ENCODE data around the gene SLC17A6.

The SLC17A6 gene

GRCh38 chr11:22337596-22338485 is at the start of gene SLC17A6:
SLC17A6 (plus strand) TSS chr11:22338381; CDS start chr11:22338534, 153 bp downstream.
- peak; percentile 50 for DNase-seq

DNA sequence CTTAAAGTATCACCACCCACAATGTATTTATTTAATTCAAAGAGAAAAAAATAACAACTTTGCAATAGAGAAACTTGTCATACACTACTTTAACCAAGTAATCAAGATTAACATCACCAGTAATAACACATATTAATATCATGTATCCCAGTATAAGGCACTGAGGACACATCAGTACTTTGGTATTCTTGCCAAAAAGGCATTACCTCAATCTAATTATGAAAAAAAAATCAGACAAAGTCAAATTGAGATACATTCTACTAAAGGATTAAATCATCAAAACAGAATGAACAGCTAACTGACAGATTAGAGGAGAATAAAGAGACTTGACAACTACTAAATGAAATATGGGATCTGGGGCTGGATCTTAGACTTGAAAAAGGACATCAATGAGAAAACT is 35.8 kb upstream of the SLC17A6 start:
- no peak for DNase-seq

- DNase-seq, result peak; percentile 8
Measured at GRCh38 chr11:22304337-22304961, 33.7 kb upstream of the SLC17A6 start.

- no peak for DNase-seq
Measured at GRCh38 chr11:22317656-22318055, 20.5 kb upstream of the SLC17A6 start.

- DNase-seq, result no peak
Measured at GRCh38 chr11:22331771-22332170, 6.4 kb upstream of the SLC17A6 start.

GRCh38 chr11:22336587-22336986 is 1.6 kb upstream of the SLC17A6 start:
- DNase-seq, result no peak

DNA sequence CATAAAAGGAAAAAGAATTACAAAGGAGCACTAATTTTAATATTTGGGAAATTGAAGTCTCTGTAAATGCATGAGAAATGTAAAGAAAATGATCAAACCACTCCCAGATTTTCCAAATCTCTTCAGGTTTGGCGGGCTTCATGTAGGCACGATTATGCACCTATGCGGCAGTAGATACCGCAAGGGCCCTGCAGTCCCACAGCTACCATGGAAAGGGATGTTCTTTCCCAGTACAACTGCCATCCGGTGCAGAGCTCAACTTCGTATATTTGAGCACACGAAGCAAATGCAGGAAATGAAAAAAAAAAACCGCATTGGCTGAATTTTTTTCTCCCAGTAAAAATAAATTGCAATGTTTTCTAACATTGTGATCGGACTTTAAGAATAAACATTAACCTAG is 1.4 kb downstream of the SLC17A6 start:
- no peak for DNase-seq

DNA sequence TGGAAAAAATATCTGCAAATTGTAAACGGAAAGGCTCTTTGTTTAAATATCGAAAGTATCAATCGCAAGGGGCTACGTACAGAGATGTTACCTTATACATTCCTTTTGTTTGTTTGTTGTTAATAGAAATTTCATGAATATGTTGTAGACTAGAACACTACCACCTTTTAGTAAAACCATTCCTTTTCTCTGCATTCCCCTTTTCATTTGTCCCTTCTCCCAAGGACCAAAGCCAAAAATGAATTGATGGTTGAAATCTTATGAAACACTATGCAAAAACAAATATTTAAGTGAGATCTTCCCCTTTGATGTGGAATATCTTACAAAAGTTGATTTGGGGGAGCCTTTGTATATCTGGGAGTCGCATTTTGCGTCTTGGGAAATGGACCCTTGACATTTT is 2.1 kb downstream of the SLC17A6 start:
- no peak for DNase-seq

- no peak for DNase-seq
Measured at GRCh38 chr11:22340701-22341587, 2.8 kb downstream of the SLC17A6 start.

- no peak for DNase-seq
Measured at GRCh38 chr11:22341588-22341931, 3.4 kb downstream of the SLC17A6 start.

GRCh38 chr11:22342211-22343031 is 4.2 kb downstream of the SLC17A6 start:
- no peak for DNase-seq

- no peak for DNase-seq
Measured at GRCh38 chr11:22343032-22343324, 4.8 kb downstream of the SLC17A6 start.

GRCh38 chr11:22343371-22344032 is 5.3 kb downstream of the SLC17A6 start:
- no peak for DNase-seq

DNA sequence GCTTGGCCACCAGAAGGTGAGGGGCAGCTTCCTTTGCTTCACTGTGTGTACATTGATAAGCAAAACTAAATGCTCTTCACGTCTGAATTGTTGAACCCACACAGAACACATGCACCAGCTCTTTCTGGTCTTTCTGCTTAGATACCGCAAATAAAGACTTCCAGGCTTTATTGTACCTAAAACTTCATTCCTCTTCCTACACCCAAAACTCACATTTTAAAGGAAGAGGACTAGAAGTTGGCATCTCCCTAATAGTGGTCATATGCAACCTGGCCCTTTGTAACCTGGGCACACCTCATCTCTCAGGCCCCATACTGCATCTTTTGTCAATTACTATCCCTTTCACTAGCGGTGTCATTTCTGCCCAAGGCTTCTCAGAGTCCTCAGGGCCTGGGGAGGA is 5.9 kb downstream of the SLC17A6 start:
- no peak for DNase-seq

DNA sequence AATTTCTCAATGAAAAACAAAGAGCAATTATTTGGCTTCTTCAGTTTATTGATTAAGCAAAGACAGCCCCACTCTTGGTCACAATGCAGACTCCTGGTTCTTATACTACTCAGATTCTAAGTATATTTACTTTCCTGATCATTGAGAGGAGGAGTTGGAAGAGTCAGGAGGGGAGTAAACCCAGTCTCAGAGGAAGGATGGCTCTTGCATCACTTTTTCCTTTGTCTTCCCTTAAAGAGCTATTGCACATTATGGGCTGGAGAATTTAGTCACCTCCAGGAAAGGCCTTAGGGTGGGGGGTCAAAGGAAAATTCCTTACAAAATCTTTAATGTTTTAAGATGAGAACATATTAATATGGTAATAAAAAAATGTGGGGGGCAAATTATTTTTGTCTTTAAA is 8.1 kb downstream of the SLC17A6 start:
- no peak for DNase-seq

GRCh38 chr11:22347857-22348487 is 9.8 kb downstream of the SLC17A6 start:
- no peak for DNase-seq

DNA sequence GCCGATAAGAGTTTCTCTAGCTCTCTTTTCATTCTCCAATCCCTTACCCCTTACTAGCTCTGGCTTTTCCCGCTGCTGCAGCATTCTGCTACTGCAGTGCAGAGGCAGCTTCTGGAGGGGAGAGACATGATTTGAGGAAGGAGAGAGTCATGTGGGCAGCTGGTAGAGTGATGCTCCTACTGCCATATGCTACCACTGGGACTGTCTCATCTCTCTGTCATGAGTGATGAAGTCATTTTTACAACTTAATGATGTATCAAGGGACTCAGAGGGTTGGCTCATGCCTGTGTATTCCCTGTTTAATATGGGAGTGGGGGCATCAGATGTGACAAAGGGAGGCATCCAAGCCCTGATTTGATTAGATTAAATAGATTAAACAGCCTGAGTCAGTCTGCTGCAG is 11.3 kb downstream of the SLC17A6 start:
- no peak for DNase-seq

DNA sequence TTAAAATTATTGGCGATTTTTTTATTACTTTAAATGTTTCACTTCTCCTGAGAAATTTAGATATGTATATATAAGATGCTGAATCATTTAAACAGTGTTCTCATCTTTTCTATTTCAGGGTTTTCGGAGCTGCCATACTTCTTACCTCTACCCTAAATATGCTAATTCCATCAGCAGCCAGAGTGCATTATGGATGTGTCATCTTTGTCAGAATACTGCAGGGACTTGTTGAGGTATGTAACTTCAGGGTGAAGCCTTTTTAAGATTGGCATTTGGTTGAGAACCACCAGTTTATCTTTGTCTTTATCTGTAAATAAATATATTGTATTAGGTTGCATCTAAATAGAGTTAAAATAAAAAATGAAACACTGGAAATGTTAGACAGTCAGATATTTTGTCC is 21.1 kb downstream of the SLC17A6 start:
- DNase-seq, result no peak

GRCh38 chr11:22371160-22371559 is 33.0 kb downstream of the SLC17A6 start:
- no peak for DNase-seq

GRCh38 chr11:22387126-22387525 is 48.9 kb downstream of the SLC17A6 start:
- no peak for DNase-seq

DNA sequence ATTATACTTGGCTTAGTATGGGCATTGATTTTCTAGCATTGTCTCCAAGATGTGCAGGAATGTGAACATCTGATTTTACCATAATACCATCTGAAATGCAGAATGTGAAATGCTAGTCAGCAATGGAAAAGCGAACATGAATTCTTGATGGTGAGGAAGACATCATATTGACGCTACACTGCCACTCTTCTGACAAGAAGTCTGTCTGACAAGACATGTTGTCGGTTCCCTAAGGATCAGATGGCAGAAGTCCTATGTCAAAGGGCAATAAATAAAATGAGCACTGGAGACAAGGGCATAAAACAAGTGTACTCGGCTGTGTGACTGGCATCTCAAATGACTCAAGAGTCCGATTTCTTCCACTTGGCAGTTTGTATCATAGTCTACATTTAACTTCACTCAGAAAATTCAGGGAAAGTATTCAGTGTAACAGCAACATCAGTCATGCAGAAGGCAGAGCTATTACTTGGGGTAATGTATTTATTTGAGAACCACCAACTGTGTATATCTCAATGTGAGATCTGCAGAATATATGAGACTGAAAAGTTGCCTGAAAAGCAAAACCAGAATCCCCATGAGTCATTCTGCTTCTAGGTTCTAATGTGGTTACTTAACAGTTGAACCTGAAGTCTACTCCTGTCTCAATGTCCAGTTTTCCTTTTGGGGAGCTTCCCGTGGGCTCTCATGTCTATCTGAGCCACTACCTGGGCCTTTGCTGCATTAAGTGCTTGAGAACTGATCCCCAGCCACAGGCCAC is 51.5 kb downstream of the SLC17A6 start:
- no peak for DNase-seq
